H1 (cell line): Measurements from ENCODE around the gene RHEX. TPM values are rescaled to one million over a fixed set of nuclear protein-coding genes. Genes with fewer than 3 reads are reported as not detected.

Source experiments
- CTCF ChIA-PET: fragments of 300-600 bp; sonication (Branson Sonifier 250); formaldehyde crosslinking; loops from one replicate; lab custom pipeline; 2021; ENCODE audit not compliant: partially characterized antibody; lab: Charles Lee
- POLR2A ChIA-PET: fragments of 300-600 bp; sonication (Branson Sonifier 250); formaldehyde crosslinking; loops from one replicate; lab custom pipeline; 2021; ENCODE audit warnings: inconsistent platforms; ENCODE audit not compliant: partially characterized antibody; lab: Charles Lee
- DNase-seq, 2 experiments: peaks; one replicate each; pipeline versions ENCODE4 v3.0.0 to v3.0.0-alpha.2; 2010 to 2022; ENCODE audit warnings: low spot score in 2 of 2, low read depth in 1 of 2, mixed read lengths in 1 of 2
- FAIRE-seq: peaks from 2 replicates; lab custom pipeline; 2011; peaks lifted over from hg19 to GRCh38; lab: Jason Lieb, UNC
- H2AFZ ChIP-seq: 2 replicates; pipeline ENCODE4 v1.8.1; 2012; ENCODE audit warnings: low read length, inconsistent platforms
- H2AK5ac ChIP-seq: 2 replicates; pipeline ENCODE4 v1.6.1; 2013; ENCODE audit warnings: low read depth, low read length
- H2BK120ac ChIP-seq: replicated peaks from 2 replicates; pipeline ENCODE3; 2013; ENCODE audit warnings: low read depth, low read length, inconsistent platforms
- H2BK12ac ChIP-seq: 2 replicates; pipeline ENCODE4 v1.6.1; 2013; ENCODE audit warnings: low read depth, low read length
- H2BK15ac ChIP-seq: 2 replicates; pipeline ENCODE4 v1.6.1; 2013; ENCODE audit warnings: low read length
- H2BK20ac ChIP-seq: 2 replicates; pipeline ENCODE4 v1.6.1; 2013; ENCODE audit warnings: low read length
- H2BK5ac ChIP-seq: 2 replicates; pipeline ENCODE4 v1.6.1; 2013; ENCODE audit warnings: low read depth, low read length
- H3K14ac ChIP-seq: 2 replicates; pipeline ENCODE4 v1.6.1; 2013; ENCODE audit warnings: inconsistent platforms; ENCODE audit not compliant: insufficient read length
- H3K18ac ChIP-seq: 2 replicates; pipeline ENCODE4 v1.6.1; 2013; ENCODE audit warnings: low read length; ENCODE audit errors: extremely low read depth
- H3K23ac ChIP-seq: 2 replicates; pipeline ENCODE4 v1.6.1; 2013; ENCODE audit warnings: inconsistent platforms; ENCODE audit not compliant: insufficient read length
- H3K23me2 ChIP-seq: 2 replicates; pipeline ENCODE4 v1.6.1; 2013; ENCODE audit warnings: low read depth, low read length
- H3K27ac ChIP-seq: 2 replicates; pipeline ENCODE4 v1.6.1; 2011; ENCODE audit warnings: low read depth, low read length, inconsistent platforms
- H3K27me3 ChIP-seq, 4 experiments: replicated peaks in 1 of 4; 1 replicate in 1 of 4; 2 replicates in 3 of 4; pipeline versions ENCODE4 v1.6.1 to v1.8.1; 2011 to 2013; ENCODE audit warnings: low read length in 3 of 4, mild to moderate bottlenecking in 3 of 4, inconsistent platforms in 2 of 4, mixed read lengths in 2 of 4, moderate library complexity in 1 of 4; ENCODE audit not compliant: control insufficient read depth in 3 of 4, insufficient read depth in 3 of 4; ENCODE audit errors: extremely low read depth in 1 of 4
- H3K36me3 ChIP-seq, 4 experiments: 2 replicates each; pipeline versions ENCODE4 v1.6.1 to v1.8.1; 2011 to 2013; ENCODE audit warnings: mild to moderate bottlenecking in 4 of 4, low read length in 3 of 4, moderate library complexity in 2 of 4, control low read depth in 1 of 4, inconsistent platforms in 1 of 4; ENCODE audit not compliant: insufficient read depth in 4 of 4, control insufficient read depth in 2 of 4
- H3K4ac ChIP-seq: replicated peaks from 2 replicates; pipeline ENCODE3; 2013; ENCODE audit warnings: low read length, low read depth, mixed read lengths, inconsistent platforms; ENCODE audit not compliant: insufficient read length
- H3K4me1 ChIP-seq, 4 experiments: replicated peaks in 1 of 4; 1 replicate in 1 of 4; 2 replicates in 3 of 4; pipeline versions ENCODE4 v1.6.1 to v1.8.1; 2011 to 2013; ENCODE audit warnings: low read length in 3 of 4, inconsistent platforms in 2 of 4, mixed read lengths in 1 of 4; ENCODE audit not compliant: insufficient read depth in 4 of 4, control insufficient read depth in 3 of 4
- H3K4me2 ChIP-seq, 2 experiments: 2 replicates each; pipeline versions ENCODE4 v1.6.1 to v1.8.1; 2011 to 2013; ENCODE audit warnings: low read depth in 2 of 2, low read length in 2 of 2, control low read depth in 1 of 2, inconsistent platforms in 1 of 2, mild to moderate bottlenecking in 1 of 2; ENCODE audit not compliant: insufficient read depth in 1 of 2
- H3K4me3 ChIP-seq, 4 experiments: fragments of 200-600, 300-600 bp in 1 of 4; sonication (generic), shearing (Covaris generic), sonication (Bioruptor Twin) in 1 of 4; 2 replicates each; pipeline versions ENCODE4 v1.5.1 to v1.8.1; 2011 to 2016; ENCODE audit warnings: low read length in 4 of 4, low read depth in 3 of 4, control low read depth in 2 of 4, inconsistent platforms in 2 of 4, mild to moderate bottlenecking in 2 of 4, mixed read lengths in 1 of 4, moderate library complexity in 1 of 4; ENCODE audit not compliant: insufficient read depth in 2 of 4; ENCODE audit errors: extremely low read depth in 1 of 4
- H3K56ac ChIP-seq: replicated peaks from 2 replicates; pipeline ENCODE3; 2013; ENCODE audit warnings: low read depth, mild to moderate bottlenecking, mixed read lengths, low read length, inconsistent platforms; ENCODE audit not compliant: insufficient read length
- H3K79me1 ChIP-seq: 2 replicates; pipeline ENCODE4 v1.6.1; 2013; ENCODE audit warnings: low read depth, low read length, control low read depth
- H3K79me2 ChIP-seq, 2 experiments: 2 replicates each; pipeline versions ENCODE4 v1.6.1 to v1.8.1; 2012 to 2013; ENCODE audit warnings: low read length in 2 of 2, mild to moderate bottlenecking in 2 of 2, inconsistent platforms in 1 of 2; ENCODE audit not compliant: insufficient read depth in 2 of 2, control insufficient read depth in 1 of 2
- H3K9ac ChIP-seq, 4 experiments: replicated peaks in 1 of 4; 1 replicate in 1 of 4; 2 replicates in 3 of 4; pipeline versions ENCODE4 v1.6.1 to v1.8.1; 2011 to 2013; ENCODE audit warnings: low read depth in 3 of 4, low read length in 3 of 4, control low read depth in 2 of 4, mild to moderate bottlenecking in 2 of 4, moderate library complexity in 2 of 4, inconsistent platforms in 1 of 4; ENCODE audit errors: extremely low read depth in 1 of 4
- H3K9me3 ChIP-seq, 2 experiments: 2 replicates each; pipeline versions ENCODE4 v1.6.1 to v1.8.1; 2012 to 2013; ENCODE audit warnings: mild to moderate bottlenecking in 2 of 2, moderate library complexity in 2 of 2, control low read depth in 1 of 2, inconsistent platforms in 1 of 2, low read depth in 1 of 2, low read length in 1 of 2, mixed read lengths in 1 of 2; ENCODE audit not compliant: insufficient read depth in 2 of 2
- H4K20me1 ChIP-seq, 2 experiments: replicated peaks in 1 of 2; 2 replicates each; pipeline versions ENCODE3 to v1.8.1; 2011 to 2013; ENCODE audit warnings: inconsistent platforms in 2 of 2, low read length in 2 of 2, mild to moderate bottlenecking in 1 of 2; ENCODE audit not compliant: insufficient read depth in 2 of 2, control insufficient read depth in 1 of 2
- H4K5ac ChIP-seq: 2 replicates; pipeline ENCODE4 v1.6.1; 2013; ENCODE audit warnings: low read length, low read depth, mixed read lengths, inconsistent platforms; ENCODE audit not compliant: insufficient read length
- H4K8ac ChIP-seq: 2 replicates; pipeline ENCODE4 v1.8.0; 2013; ENCODE audit warnings: mild to moderate bottlenecking, moderate library complexity, low read length, inconsistent platforms; ENCODE audit not compliant: insufficient read depth; ENCODE audit errors: extremely low read depth
- H4K91ac ChIP-seq: replicated peaks from 2 replicates; pipeline ENCODE3; 2013; ENCODE audit warnings: low read length, mixed read lengths, inconsistent platforms; ENCODE audit not compliant: insufficient read length
- CEBPB ChIP-seq: IDR thresholded peaks from 2 replicates; pipeline ENCODE4 v1.6.1; 2012; ENCODE audit warnings: low read depth, low read length
- CHD2 ChIP-seq: IDR thresholded peaks from 2 replicates; pipeline ENCODE4 v1.6.1; 2012; ENCODE audit warnings: low read length, improper control_type of control experiment
- HDAC2 ChIP-seq, 2 experiments: fragments of 300-600 bp in 1 of 2; sonication (generic) in 1 of 2; IDR thresholded peaks; 2 replicates each; pipeline ENCODE4 v1.6.1; 2011 to 2012; ENCODE audit warnings: low read depth in 2 of 2, low read length in 2 of 2, mild to moderate bottlenecking in 2 of 2, moderate library complexity in 2 of 2, borderline replicate concordance in 1 of 2, inconsistent platforms in 1 of 2
- POU5F1 ChIP-seq: IDR thresholded peaks from 2 replicates; pipeline ENCODE4 v1.6.1; 2011; ENCODE audit warnings: low read depth, mild to moderate bottlenecking, low read length, moderate library complexity
- RXRA ChIP-seq: IDR thresholded peaks from 2 replicates; pipeline ENCODE4 v1.6.1; 2011; ENCODE audit warnings: low read depth, mild to moderate bottlenecking, low read length, moderate library complexity; ENCODE audit not compliant: insufficient read depth
- WGBS, 2 experiments: shearing (Covaris generic) in 1 of 2; methylation state at CpG; one replicate each; pipeline versions ENCODE4 v1.1.6 to v1.1.7; 2013 to 2015; ENCODE audit warnings: low lambda C conversion rate in 2 of 2, mixed read lengths in 2 of 2, inconsistent platforms in 1 of 2, low coverage in 1 of 2, missing lambda C conversion rate in 1 of 2; ENCODE audit not compliant: insufficient replicate concordance in 2 of 2, insufficient coverage in 1 of 2, insufficient read length in 1 of 2; ENCODE audit errors: extremely low coverage in 1 of 2, missing lambda C conversion rate in 1 of 2; 5-methylcytosine and 5-hydroxymethylcytosine counted together
- polyA plus RNA-seq, 7 experiments: library from polyadenylated mRNA; depleted of rRNA in 3 of 7; stranded (reverse) in 5 of 7; unstranded in 2 of 7; fragments of >200 nt in 5 of 7; fragments of 200-250 nt in 2 of 7; gene quantifications; 1 replicate in 5 of 7; 2 replicates in 1 of 7; 4 replicates in 1 of 7; pipeline versions ENCODE4 v1.2.1 to v1.2.3, GENCODE V29; 2011 to 2013; ENCODE audit warnings: missing spikeins in 2 of 7, mixed read lengths in 2 of 7
- total RNA-seq: library from RNA; stranded (reverse); fragmentation: NEBNext Ultra II Directional; extraction: Animal tissue kit (Norgen Biotek cat#: 25700); gene quantifications from 2 replicates; pipeline ENCODE4 v1.2.1, GENCODE V29; 2021
- TF ChIP-seq, protein P1 (sequence below), 3 experiments: IDR thresholded peaks; 1 replicate in 2 of 3; 2 replicates in 1 of 3; pipeline versions ENCODE4 v1.5.1 to v1.6.1; 2011; ENCODE audit warnings: low read length in 3 of 3, mild to moderate bottlenecking in 3 of 3, inconsistent platforms in 2 of 3, low read depth in 1 of 3, moderate library complexity in 1 of 3; ENCODE audit not compliant: insufficient read depth in 1 of 3; ENCODE audit errors: control extremely low read depth in 1 of 3

The RHEX gene
- total and polyA plus RNA-seq, 2 of the 8 experiments (the other 6 are each of a cell fraction or from before 2014, with no cell fraction given): not detected

DNA sequence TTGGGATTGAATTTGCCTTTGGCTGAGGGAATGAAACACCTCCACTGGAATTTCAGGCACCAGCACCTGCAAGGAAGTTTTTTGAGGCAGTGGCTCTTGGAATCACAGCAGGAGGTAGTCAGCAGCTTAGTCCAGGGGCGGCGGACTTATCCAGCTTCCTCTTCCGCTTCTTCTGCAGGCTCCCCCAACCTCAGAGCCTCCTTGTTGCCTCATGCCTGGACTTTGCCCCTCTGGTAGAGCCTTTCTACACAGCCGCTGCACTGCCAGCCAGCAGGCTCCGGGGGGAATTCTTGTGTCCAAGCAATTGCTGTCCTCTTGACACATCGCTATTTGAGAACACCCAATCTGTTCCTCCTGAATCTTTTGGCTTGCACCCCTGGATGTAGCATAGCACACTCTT is 4.4 kb upstream of the RHEX start:
- no peaks in the 10 kb centered on the region for H3K23me2 ChIP-seq
- FAIRE-seq: no peak
- H4K8ac ChIP-seq: no peak overlapping the region
- ChIA-PET CTCF (interaction anchor here (1.1 to 2.9 kb wide), 2 partner anchors 18 to 60 kb away, joined by 3 to 16 read pairs; no protein-coding TSS in a partner anchor), POLR2A (no interaction called here)
- no peaks in the 10 kb centered on the region for H3K36me3 ChIP-seq
- no peak overlapping the region for H3K14ac ChIP-seq
- no peak overlapping the region for H4K5ac ChIP-seq
- no peak for TF ChIP-seq RXRA
- TF ChIP-seq HDAC2 (IDR thresholded peaks at IDR 0.05; ENCODE audit: borderline replicate concordance in 1 of 2, low read depth in 2 of 2, low read length in 2 of 2): no peak
- no peak for TF ChIP-seq CHD2
- TF ChIP-seq CEBPB: no peak
- TF ChIP-seq POU5F1: no peak
- TF ChIP-seq, protein P1, sequence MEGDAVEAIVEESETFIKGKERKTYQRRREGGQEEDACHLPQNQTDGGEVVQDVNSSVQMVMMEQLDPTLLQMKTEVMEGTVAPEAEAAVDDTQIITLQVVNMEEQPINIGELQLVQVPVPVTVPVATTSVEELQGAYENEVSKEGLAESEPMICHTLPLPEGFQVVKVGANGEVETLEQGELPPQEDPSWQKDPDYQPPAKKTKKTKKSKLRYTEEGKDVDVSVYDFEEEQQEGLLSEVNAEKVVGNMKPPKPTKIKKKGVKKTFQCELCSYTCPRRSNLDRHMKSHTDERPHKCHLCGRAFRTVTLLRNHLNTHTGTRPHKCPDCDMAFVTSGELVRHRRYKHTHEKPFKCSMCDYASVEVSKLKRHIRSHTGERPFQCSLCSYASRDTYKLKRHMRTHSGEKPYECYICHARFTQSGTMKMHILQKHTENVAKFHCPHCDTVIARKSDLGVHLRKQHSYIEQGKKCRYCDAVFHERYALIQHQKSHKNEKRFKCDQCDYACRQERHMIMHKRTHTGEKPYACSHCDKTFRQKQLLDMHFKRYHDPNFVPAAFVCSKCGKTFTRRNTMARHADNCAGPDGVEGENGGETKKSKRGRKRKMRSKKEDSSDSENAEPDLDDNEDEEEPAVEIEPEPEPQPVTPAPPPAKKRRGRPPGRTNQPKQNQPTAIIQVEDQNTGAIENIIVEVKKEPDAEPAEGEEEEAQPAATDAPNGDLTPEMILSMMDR (IDR thresholded peaks at IDR 0.05; ENCODE audit: control extremely low read depth in 1 of 3, insufficient read depth in 1 of 3, low read depth in 1 of 3, low read length in 3 of 3): no peak
- H4K91ac ChIP-seq: no peak overlapping the region
- H3K79me1 ChIP-seq: no peaks in the 10 kb centered on the region
- H3K4me1 ChIP-seq: no peaks in the 10 kb centered on the region; a peak in 1 of 7 replicates
- WGBS, 2 experiments: 89% methylated on average over 6 of the region's 6 CpGs; no CpG with 5 or more reads in 1 of the 2 experiments
- H3K9me3 ChIP-seq: peaks cover 0 to 4% of the 10 kb centered on the region in 2 experiments; a peak in 1 of 4 replicates
- H3K23ac ChIP-seq: no peak overlapping the region
- H3K27ac ChIP-seq: no peak overlapping the region
- no peak overlapping the region for H2BK120ac ChIP-seq
- no peak overlapping the region for H2BK15ac ChIP-seq
- no peak overlapping the region for H3K56ac ChIP-seq
- no peak overlapping the region for H2BK5ac ChIP-seq
- DNase-seq: no peak
- no peak overlapping the region for H3K9ac ChIP-seq
- no peak overlapping the region for H3K4me3 ChIP-seq
- H3K4ac ChIP-seq: no peak overlapping the region
- H4K20me1 ChIP-seq: no peaks in the 10 kb centered on the region
- no peak overlapping the region for H3K18ac ChIP-seq
- H2AFZ ChIP-seq: no peak overlapping the region
- no peak overlapping the region for H2AK5ac ChIP-seq
- no peak overlapping the region for H3K4me2 ChIP-seq
- no peak overlapping the region for H2BK20ac ChIP-seq
- no peaks in the 10 kb centered on the region for H3K79me2 ChIP-seq
- H2BK12ac ChIP-seq: no peak overlapping the region
- no peaks in the 10 kb centered on the region for H3K27me3 ChIP-seq
